ENCODE data around the gene UPK2. TPM values are rescaled to one million over a fixed set of nuclear protein-coding genes. Genes with fewer than 3 reads are reported as not detected.
A peak's percentile ranks its signal among the peaks of the same experiment; 100 is the strongest.

The UPK2 gene
- 240 TPM for total RNA-seq

GRCh38 chr11:118956094-118956846 is at the start of gene UPK2:
TSS of gene UPK2 (plus strand) at chr11:118956298. CDS start at chr11:118956351, 53 bp downstream.
- DNase-seq (ENCODE audit: low spot score), result peak; percentile 92

DNA sequence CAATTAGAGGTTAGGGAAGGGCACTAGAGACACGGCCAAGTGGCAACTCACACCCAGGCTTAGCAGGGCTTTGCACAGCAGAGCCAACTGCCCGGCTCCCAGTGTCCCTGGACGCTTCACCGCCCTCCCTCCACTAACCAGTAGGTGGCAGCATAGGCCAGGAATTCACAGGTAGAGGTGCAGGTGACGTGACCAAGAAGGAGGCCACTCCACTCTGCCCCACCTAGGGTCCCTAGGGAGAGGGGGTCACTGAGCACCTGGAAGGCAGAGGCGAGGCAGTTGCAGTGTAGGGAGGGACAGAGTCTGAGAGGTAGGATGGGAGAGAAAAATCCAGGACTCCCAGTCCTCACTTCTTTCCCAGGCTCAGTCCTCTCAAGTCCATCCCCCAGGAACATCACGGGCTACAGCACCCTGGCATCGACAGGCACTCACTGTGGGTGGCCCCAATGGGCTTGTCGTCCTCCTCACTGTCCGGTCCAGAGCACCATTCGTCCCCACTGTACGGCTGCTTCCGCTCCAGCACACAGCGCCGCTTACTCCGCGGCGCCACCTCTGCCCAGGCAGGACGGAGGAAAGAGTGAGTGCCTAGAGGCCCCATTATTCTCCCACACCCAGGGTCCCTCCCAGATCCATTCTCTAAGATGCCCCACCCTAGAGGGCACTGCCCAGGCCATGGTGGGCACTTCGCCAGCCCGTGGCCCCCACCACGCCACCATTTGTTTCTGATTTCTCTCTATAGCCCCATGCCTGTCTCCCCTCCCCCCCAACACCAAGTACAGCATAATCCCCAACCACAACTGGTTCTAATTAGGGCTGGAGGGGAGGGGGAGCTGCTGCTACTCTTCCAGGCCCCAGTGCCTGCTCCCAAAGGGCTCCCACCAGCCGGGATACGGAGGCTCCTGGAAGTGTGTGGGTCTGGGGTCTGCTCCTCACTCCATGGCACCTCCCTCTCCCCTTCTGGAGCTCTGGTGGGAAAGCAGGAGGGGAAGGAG is 48.8 kb upstream of the UPK2 start:
- DNase-seq (ENCODE audit: low spot score), result peak; percentile 90

DNA sequence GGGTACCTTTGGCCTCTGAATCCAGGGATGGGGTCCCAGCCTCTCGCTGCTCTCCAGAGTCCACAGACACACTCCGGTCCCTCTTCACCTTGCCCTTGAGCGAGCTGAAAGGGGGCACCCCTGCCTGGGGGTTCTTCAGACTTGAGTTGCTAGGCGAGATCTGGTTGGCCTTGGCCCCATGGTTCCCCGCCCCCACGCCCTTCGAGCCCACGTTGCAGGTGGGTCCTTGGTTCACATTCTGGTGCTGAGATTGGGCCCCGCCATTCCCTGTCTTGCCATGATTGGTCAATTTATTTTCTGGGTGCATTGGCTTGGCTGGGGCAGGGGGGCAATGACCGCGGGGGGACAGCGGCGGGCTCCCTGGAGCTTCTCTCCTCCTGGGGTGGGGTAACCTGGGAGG is 47.8 kb upstream of the UPK2 start:
- DNase-seq (ENCODE audit: low spot score), result peak; percentile 46

GRCh38 chr11:118908901-118909618 is 47.0 kb upstream of the UPK2 start:
- DNase-seq (ENCODE audit: low spot score), result peak; percentile 87

DNA sequence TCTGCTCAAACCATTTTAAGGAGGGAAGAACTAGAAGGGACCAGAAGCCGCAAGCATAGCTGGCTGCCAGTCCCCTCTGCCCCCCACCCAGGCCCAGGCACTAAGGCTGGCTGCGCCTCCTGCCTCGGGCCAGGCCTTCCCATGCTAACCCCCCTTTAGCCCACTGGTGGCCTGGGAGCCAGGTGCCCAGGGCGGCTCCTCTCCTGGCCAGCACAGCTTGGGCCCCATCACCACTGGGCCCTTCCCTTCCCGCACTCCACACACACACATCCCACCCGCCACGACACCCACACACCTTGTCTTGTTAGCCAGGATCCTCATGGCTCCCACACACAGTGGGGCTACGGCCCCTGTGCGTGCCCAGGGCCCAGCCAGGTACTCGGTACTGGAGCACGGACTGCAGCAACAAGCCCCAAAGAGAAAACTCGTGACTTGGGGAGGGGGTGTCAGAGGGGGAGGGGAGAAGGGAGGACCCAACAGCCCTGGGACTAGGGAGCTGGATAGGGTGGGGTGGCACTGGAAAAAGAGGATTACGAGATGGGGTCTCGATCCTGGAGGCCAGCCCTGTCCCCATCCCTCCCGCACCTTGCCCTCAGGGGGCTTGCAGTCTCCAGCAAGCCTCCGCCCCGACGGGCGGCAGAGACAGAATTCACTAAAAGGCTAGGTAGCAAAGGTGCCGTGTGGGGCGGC is 46.3 kb upstream of the UPK2 start:
- DNase-seq (ENCODE audit: low spot score), result peak; percentile 53

- DNase-seq (ENCODE audit: low spot score), result peak; percentile 82
These were observed 45.6 kb upstream of the UPK2 start for GRCh38 chr11:118910309-118911112.

DNA sequence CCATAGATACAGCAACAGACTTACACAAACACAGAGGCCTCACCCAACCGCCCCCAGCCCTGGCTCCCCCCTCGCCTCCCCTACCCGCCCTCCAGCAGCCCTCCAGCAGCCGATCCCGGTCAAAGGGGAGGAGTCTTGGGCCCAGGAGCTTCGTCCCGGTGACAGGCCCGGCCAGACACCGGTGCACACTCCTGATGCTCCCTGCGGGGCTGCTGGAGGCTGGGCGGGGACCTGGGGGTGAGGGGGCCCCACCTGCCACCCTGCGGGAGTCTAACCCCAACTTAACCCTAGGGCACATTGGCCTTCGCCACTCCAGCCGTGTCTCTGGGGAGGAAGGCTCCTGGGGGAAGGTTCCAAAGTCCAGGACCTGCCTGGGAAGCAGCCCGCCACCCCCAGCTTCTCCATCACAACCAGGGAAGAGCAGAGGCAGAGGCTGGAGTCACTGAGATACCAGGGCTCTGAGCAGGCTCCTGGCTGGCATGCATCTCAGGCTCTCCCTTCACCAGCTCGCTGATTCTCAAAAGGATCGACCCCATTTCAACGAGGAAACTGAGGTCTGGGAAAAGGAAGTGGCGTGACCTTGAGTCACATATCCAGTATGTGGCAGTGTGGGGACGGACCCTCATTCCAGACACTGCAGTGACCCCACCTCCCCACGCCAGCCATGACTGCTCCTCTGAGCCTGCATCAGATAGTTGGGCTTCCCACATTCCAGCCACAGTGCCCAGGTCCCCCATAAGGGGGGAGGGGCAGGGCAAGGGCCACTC is 44.8 kb upstream of the UPK2 start:
- DNase-seq (ENCODE audit: low spot score), result peak; percentile 58

GRCh38 chr11:118911880-118912741 is 44.0 kb upstream of the UPK2 start:
- peak; percentile 93 for DNase-seq (ENCODE audit: low spot score)

- DNase-seq (ENCODE audit: low spot score), result peak; percentile 50
These were observed 43.2 kb upstream of the UPK2 start for GRCh38 chr11:118912742-118913410.

DNA sequence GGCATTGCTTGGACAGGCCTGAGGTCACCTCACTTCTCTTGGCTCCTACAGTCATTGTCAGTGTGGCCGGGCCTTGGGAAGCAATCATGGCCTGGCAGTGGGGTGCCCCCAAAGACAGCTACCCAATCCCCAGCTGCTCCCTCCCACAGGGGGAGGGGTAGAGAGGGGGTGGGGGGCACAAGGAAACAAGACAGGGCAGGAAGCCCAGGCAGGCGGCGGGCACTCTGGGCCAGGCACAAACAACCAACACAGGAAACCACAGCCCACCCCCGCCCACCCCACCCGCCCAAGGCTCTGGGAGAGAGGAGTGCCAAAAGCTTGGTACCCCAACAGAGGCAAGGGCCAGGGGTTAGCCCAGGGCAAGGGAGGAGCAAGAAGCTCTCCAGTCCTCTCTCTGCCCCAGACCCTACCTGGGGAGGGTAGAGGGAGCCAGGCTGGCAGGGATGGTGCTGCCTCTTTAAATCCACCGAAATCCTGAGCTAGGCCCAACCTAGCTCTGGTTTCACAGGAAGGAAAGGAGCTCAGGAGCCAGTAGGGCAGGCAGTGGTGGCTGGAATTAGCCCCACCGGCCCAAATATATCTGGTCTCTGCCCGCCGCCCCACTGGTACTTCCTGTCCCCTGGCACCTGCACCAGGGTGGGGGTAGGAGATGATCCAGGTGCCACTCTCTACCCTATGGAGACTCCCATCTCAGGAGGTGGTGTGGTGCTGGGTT is 42.5 kb upstream of the UPK2 start:
- DNase-seq (ENCODE audit: low spot score), result peak; percentile 52

GRCh38 chr11:118914178-118914918 is 41.8 kb upstream of the UPK2 start:
- DNase-seq (ENCODE audit: low spot score), result peak; percentile 55

DNA sequence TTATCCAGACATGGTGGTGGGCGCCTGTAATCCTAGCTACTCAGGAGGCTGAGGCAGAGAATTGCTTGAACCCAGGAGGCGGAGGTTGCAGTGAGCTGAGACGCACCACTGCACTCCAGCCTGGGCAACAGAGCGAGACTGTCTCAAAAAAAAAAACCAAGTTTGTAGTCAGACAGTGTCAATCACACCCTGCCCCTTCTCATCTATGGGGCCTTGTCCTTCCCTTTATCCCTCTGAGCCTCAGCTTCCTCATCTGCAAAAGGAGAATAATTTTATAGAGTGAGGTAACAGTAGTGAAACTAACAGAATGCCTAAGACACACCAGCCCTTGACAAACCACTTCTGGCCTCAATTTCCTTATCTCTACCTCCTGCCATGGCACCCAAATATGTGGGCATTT is 41.1 kb upstream of the UPK2 start:
- no peak for DNase-seq (ENCODE audit: low spot score)

DNA sequence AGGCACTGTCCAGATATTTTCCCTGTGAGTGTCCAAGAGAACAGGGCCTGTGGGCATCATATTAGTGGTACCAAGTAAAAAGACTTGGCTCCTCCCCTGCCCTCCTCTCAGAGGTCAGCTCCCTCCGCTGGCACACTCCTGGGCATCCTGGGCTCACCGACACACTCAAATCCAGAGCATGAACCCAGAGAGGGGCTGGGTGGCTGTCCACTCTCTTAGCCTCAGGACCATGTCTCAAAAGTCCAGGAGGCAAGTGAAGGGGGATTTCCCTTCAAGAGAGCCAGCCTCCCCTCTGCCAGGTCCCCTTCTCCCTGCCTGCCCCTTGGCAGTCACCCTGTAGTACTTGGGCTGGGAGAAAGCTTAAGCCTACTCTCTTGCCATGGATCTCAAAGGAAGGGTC is 40.7 kb upstream of the UPK2 start:
- DNase-seq (ENCODE audit: low spot score), result no peak

DNA sequence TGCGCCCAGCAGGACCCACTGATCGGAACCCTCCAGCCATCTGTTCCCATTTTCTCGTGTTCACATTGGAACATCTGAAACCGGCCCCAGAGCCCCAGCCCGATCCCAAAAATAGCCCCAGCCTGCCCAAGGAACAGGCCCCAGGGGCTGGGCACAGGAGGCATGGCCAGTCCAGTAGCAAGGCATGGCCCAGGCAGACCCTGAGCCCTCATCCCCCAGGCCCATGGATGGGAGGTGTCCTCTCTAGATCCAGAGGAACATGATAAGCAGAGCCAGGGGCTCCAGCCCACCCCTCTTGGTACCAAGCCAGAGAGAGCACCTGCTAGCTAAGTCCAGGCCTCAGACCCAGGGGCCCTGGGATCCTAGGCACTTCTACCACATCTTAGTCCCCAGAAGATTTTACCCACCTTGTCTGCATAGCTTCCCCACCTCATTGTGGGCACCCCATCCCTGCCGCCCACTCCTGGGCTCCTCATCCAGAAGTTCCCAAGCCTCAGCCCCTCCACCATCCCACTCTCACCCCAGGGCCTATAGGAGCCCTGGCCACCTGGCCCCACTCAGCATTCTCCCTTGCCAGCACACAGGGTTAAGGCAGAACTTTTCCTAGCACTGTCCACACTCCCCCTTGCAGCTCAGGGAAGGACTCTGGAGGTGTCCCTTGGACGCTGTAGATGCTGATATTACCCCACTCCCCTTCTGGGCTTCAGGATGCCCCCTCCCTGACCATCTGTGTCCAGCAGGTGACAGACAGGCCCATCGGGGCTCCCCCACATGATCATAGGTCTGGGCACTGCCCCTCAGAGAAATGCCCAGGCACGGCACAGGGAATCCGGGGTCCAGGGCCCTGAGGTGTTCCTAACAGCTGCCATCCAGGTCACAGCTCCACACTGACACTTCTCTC is 39.9 kb upstream of the UPK2 start:
- DNase-seq (ENCODE audit: low spot score), result no peak

- peak; percentile 79 for DNase-seq (ENCODE audit: low spot score)
These were observed 39.2 kb upstream of the UPK2 start for GRCh38 chr11:118916842-118917388.

All from ureter (tissue), 1 donor.